WTC11 (cell line): Measurements from ENCODE around the gene TEX11.

Experiments
- ATF2 ChIP-seq: sonication (generic); formaldehyde crosslinking; IDR thresholded peaks from 2 replicates; pipeline ENCODE4 v1.8.1; 2022; ENCODE audit warnings: low read depth, missing genetic modification reagents, borderline replicate concordance
- ATF3 ChIP-seq: sonication (generic); formaldehyde crosslinking; conservative IDR thresholded peaks from 2 replicates; pipeline ENCODE4 v1.8.1; 2022; ENCODE audit warnings: mild to moderate bottlenecking, missing genetic modification reagents
- CREM ChIP-seq: sonication (generic); formaldehyde crosslinking; IDR thresholded peaks from 2 replicates; pipeline ENCODE4 v1.8.1; 2022; ENCODE audit warnings: mild to moderate bottlenecking, missing genetic modification reagents, moderate library complexity
- CTCF ChIP-seq: fragments of 200-600 bp; IDR thresholded peaks from 2 replicates; pipeline ENCODE4 v1.8.0; 2022; ENCODE audit warnings: antibody characterized with exemption
- FOXP4 ChIP-seq: sonication (generic); formaldehyde crosslinking; IDR thresholded peaks from 2 replicates; pipeline ENCODE4 v1.8.0; 2022; ENCODE audit warnings: mild to moderate bottlenecking, missing genetic modification reagents
- GABPB1 ChIP-seq: sonication (generic); formaldehyde crosslinking; IDR thresholded peaks from 2 replicates; pipeline ENCODE4 v1.8.1; 2023; ENCODE audit warnings: mild to moderate bottlenecking, missing genetic modification reagents
- HMGA2 ChIP-seq: fragments of 250-450 bp; sonication (Bioruptor Pico); IDR thresholded peaks from 2 replicates; pipeline ENCODE4 v1.4.0; 2021; ENCODE audit warnings: mild to moderate bottlenecking, moderate library complexity
- MAX ChIP-seq: sonication (generic); formaldehyde crosslinking; IDR thresholded peaks from 2 replicates; pipeline ENCODE4 v1.8.0; 2022; ENCODE audit warnings: mild to moderate bottlenecking, missing genetic modification reagents
- NFATC4 ChIP-seq: fragments of 250-450 bp; sonication (Bioruptor Pico); IDR thresholded peaks from 2 replicates; pipeline ENCODE4 v1.9.0; 2021; ENCODE audit warnings: mild to moderate bottlenecking
- PRRX2 ChIP-seq: fragments of 250-450 bp; sonication (Bioruptor Pico); IDR thresholded peaks from 2 replicates; pipeline ENCODE4 v1.8.0; 2021; ENCODE audit warnings: mild to moderate bottlenecking
- RELA ChIP-seq: sonication (generic); formaldehyde crosslinking; IDR thresholded peaks from 2 replicates; pipeline ENCODE4 v1.8.1; 2022; ENCODE audit warnings: missing genetic modification reagents, mild to moderate bottlenecking, borderline replicate concordance
- STAT6 ChIP-seq: sonication (generic); formaldehyde crosslinking; conservative IDR thresholded peaks from 2 replicates; pipeline ENCODE4 v1.8.1; 2023; ENCODE audit warnings: mild to moderate bottlenecking, low read depth, missing genetic modification reagents, moderate library complexity
- ZNF232 ChIP-seq: sonication (generic); formaldehyde crosslinking; IDR thresholded peaks from 2 replicates; pipeline ENCODE4 v1.8.0; 2022; ENCODE audit warnings: mild to moderate bottlenecking, missing genetic modification reagents
- ZNF317 ChIP-seq: sonication (generic); formaldehyde crosslinking; IDR thresholded peaks from 2 replicates; pipeline ENCODE4 v1.8.1; 2023; ENCODE audit warnings: low read depth, mild to moderate bottlenecking, moderate library complexity, missing genetic modification reagents, borderline replicate concordance

GRCh38 chrX:70618467-70618866 lies 290.0 kb downstream of the TEX11 start:
- no peak for TF ChIP-seq CTCF
- TF ChIP-seq ATF3 (CRISPR knock-in tag): no peak
- no peak for TF ChIP-seq GABPB1 (CRISPR knock-in tag)
- no peak for TF ChIP-seq PRRX2 (CRISPR knock-in tag)
- TF ChIP-seq ZNF232 (CRISPR knock-in tag): no peak
- no peak for TF ChIP-seq ATF2 (CRISPR knock-in tag)
- TF ChIP-seq ZNF317 (CRISPR knock-in tag): no peak
- no peak for TF ChIP-seq CREM (CRISPR knock-in tag)
- no peak for TF ChIP-seq FOXP4 (CRISPR knock-in tag)
- TF ChIP-seq MAX: no peak
- TF ChIP-seq NFATC4 (CRISPR knock-in tag): no peak
- TF ChIP-seq STAT6 (CRISPR knock-in tag): no peak
- TF ChIP-seq RELA: no peak
- no peak for TF ChIP-seq HMGA2 (CRISPR knock-in tag)
